HCEC 1CT (cell line): ENCODE measurements around the gene ISY1.

Experiments
- DNase-seq: peaks from one replicate; pipeline ENCODE4 v3.0.0-alpha.2; 2017

Gene ISY1

DNA sequence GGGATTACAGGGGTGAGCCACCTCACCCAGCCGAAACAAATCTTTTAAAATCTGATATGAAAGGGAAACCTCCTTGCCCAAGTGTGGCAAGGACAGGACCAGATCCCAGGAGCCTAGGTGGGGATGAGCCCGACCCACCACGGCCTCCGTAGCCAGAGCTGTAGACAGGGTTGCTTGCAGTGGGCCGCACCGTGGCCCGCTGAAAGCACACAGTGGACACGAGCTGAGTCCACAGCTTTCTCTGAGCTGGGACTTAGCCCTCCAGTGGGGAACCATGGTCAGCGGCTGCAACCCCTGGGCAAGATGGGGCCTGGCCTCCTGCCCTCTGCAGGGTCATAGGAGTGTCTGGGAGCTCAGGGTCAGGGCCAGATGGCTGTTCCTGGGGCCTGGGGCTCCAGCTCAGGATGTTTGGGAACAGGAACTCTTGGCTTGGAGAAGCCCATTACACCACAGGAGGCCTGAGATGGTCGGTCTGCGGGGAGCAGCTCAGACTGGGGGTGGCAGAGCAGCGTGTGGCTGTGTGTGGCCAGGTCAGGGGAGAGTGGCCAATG is 75.6 kb downstream of the ISY1 start:
- no peak for DNase-seq

DNA sequence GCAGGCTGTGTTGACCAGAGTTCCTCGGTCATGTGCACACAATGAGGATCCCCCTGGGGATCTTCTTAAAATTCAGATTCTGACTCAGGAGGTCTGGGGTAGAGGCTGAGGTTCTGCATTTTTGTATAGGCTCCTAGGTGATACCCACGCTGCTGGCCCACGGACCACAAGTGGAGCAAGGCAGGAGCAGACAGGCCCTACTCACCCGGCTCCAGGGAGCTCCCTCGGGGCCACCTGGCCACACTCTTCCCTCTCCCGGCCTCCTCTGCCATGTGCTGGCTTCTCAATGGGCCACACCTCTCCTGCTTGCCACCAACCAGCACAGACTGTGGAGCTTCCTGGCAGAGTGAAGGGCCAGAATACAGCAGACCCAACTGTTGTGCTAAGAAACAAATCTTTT is 76.4 kb downstream of the ISY1 start:
- DNase-seq = no peak

DNA sequence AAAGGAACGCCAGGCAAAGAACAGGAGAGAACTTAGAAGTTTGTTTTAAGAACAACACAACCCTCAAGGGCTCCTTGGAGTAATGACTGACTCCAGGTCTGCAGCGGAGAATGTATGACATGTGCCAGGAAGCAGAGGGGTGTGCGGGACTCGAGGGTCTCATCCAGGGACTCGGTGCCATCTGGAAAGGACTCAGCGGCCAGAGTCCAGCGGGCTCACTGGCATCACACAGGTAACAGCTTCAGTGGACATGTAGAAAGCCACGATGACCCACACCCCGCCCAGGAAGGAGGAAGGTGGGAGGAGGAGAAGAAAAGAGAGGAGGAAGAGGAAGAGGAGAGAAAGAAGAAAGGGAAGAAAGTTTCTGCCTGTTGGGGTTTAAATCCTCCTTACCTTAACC is 78.8 kb downstream of the ISY1 start:
- no peak for DNase-seq

DNA sequence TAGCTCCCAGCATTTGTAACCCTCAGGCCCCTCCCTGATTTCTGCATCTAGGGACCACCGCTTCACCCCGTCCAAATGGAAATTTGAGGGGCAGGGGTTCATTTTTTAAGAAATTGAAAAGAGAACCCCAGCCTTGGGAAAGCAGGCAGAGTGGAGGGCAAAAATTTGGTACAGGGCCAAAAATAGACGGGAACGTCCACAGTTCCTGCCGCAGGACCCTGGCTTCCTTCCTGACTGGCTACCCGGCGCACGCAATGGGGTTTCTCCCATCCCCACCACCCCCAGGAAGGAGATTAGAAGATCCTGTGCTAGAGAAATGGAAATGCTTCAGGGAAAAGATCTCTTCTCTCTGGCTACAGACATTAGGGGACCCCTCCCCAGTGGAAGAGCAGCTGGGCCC is 79.4 kb downstream of the ISY1 start:
- no peak for DNase-seq

DNA sequence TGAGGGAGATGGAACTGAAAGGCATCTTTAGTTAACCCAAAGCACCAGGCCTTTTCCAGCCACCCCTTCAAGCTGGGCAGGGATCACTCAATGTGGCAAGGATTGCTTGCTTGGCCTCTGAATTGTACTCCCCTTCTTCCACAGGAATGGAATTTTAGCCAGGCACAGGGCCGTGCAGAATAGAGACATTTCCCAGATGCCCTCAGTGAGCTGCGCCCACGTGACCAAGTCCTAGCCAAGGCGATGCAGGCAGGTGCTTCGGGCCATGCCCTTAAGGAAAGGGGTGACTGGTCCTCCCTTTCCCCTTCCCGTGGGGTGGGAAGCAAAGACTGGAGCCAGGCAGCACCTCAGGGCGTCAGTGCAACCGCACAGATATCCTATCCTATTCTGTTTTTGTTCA is 82.4 kb downstream of the ISY1 start:
- DNase-seq = no peak
